DMS153 treated with DMSO at 0.1 percent for 48 hours (cell line): ENCODE measurements around the gene NTN4.
"Not testable (repeated sequence)": the region's sequence is repeated elsewhere in the genome, so short reads cannot be mapped to it uniquely, and the experiment has no call there.

ENCODE experiments used
- DNase-seq: peaks from one replicate; lab custom pipeline; 2025; ENCODE audit not compliant: unreplicated experiment; lab: John Stamatoyannopoulos, UW

NTN4 gene

GRCh38 chr12:95715177-95715576, 75.4 kb downstream of the NTN4 start:
- DNase-seq, result no peak

- no peak for DNase-seq
Measured at GRCh38 chr12:95712269-95712668, 78.3 kb downstream of the NTN4 start.

- DNase-seq, result no peak
Measured at GRCh38 chr12:95710386-95710785, 80.2 kb downstream of the NTN4 start.

GRCh38 chr12:95709152-95709551, 81.4 kb downstream of the NTN4 start:
- DNase-seq, result peak; percentile 74

- no peak for DNase-seq
Measured at GRCh38 chr12:95705143-95705542, 85.4 kb downstream of the NTN4 start.

- no peak for DNase-seq
Measured at GRCh38 chr12:95703986-95704385, 86.6 kb downstream of the NTN4 start.

- no peak for DNase-seq
Measured at GRCh38 chr12:95701722-95702418, 88.7 kb downstream of the NTN4 start.

GRCh38 chr12:95701275-95701674, 89.3 kb downstream of the NTN4 start:
- DNase-seq, result no peak

- DNase-seq, result no peak
Measured at GRCh38 chr12:95700316-95700785, 90.2 kb downstream of the NTN4 start.

- no peak for DNase-seq
Measured at GRCh38 chr12:95699579-95699978, 91.0 kb downstream of the NTN4 start.

GRCh38 chr12:95694136-95694535, 96.4 kb downstream of the NTN4 start:
- DNase-seq, result no peak

- no peak for DNase-seq
Measured at GRCh38 chr12:95693689-95694088, 96.9 kb downstream of the NTN4 start.

- no peak for DNase-seq
Measured at GRCh38 chr12:95690861-95691635, 99.5 kb downstream of the NTN4 start.

- no peak for DNase-seq
Measured at GRCh38 chr12:95687937-95688336, 102.6 kb downstream of the NTN4 start.

- no peak for DNase-seq
Measured at GRCh38 chr12:95683418-95683817, 107.1 kb downstream of the NTN4 start.

GRCh38 chr12:95681210-95681765, 109.3 kb downstream of the NTN4 start:
- no peak for DNase-seq

- no peak for DNase-seq
Measured at GRCh38 chr12:95678684-95679083, 111.9 kb downstream of the NTN4 start.

GRCh38 chr12:95677782-95678181, 112.8 kb downstream of the NTN4 start:
- not testable (repeated sequence) for DNase-seq

GRCh38 chr12:95674631-95675030, 115.9 kb downstream of the NTN4 start:
- peak; percentile 98 for DNase-seq

- DNase-seq, result peak; percentile 95
Measured at GRCh38 chr12:95674163-95674562, 116.4 kb downstream of the NTN4 start.

GRCh38 chr12:95673576-95673975, 117.0 kb downstream of the NTN4 start:
- no peak for DNase-seq

- DNase-seq, result no peak
Measured at GRCh38 chr12:95672166-95672565, 118.4 kb downstream of the NTN4 start.
